Esophagus (tissue), 2 donors: Measurements from ENCODE around the gene LRRC14B. TPM values are rescaled to one million over a fixed set of nuclear protein-coding genes. Genes with fewer than 3 reads are reported as not detected.

Experiments
- H3K27ac ChIP-seq, 2 donors: one replicate each; pipeline ENCODE4 v1.5.1; 2013; ENCODE audit warnings: low read depth in 2 of 2, mild to moderate bottlenecking in 2 of 2, inconsistent platforms in 1 of 2, low read length in 1 of 2, moderate library complexity in 1 of 2
- H3K27me3 ChIP-seq, 2 donors: one replicate each; pipeline ENCODE4 v1.6.1; 2013; ENCODE audit warnings: low read length in 2 of 2, control low read depth in 1 of 2, mild to moderate bottlenecking in 1 of 2; ENCODE audit not compliant: insufficient read depth in 2 of 2, control insufficient read depth in 1 of 2
- H3K36me3 ChIP-seq, 2 donors: one replicate each; pipeline ENCODE4 v1.6.1; 2013; ENCODE audit warnings: low read length in 1 of 2; ENCODE audit not compliant: control insufficient read depth in 2 of 2, insufficient read depth in 2 of 2
- H3K4me1 ChIP-seq, 2 donors: one replicate each; pipeline ENCODE4 v1.6.1; 2013; ENCODE audit warnings: low read length in 1 of 2; ENCODE audit not compliant: control insufficient read depth in 2 of 2, insufficient read depth in 2 of 2
- H3K4me3 ChIP-seq, 2 donors: one replicate each; pipeline ENCODE4 v1.5.1; 2013; ENCODE audit warnings: low read length in 2 of 2, mild to moderate bottlenecking in 2 of 2, low read depth in 1 of 2, moderate library complexity in 1 of 2
- H3K9me3 ChIP-seq, 2 donors: one replicate each; pipeline ENCODE4 v1.6.1; 2013; ENCODE audit warnings: mild to moderate bottlenecking in 2 of 2, low read depth in 1 of 2, low read length in 1 of 2, moderate library complexity in 1 of 2; ENCODE audit not compliant: control insufficient read depth in 2 of 2, insufficient read depth in 1 of 2
- WGBS, 2 donors: extraction: QIAGEN DNeasy Blood & Tissue Kit; methylation state at CpG; one replicate each; pipeline ENCODE4 v1.1.7; 2013; 5-methylcytosine and 5-hydroxymethylcytosine counted together
- polyA plus RNA-seq, 2 donors: library from polyadenylated mRNA; stranded (reverse); fragments of 200-250 nt; gene quantifications; one replicate each; pipeline ENCODE4 v1.2.3, GENCODE V29; 2013
- donor health status: healthy with polysubstance abuse.
- donor health status: Bipolar disorder and iron deficiency.

The LRRC14B gene
- polyA plus RNA-seq, 2 donors, result 0.02 TPM; not detected in 1

- H3K27me3 ChIP-seq, result no peaks in the 10 kb centered on the region
- H3K27ac ChIP-seq, result no peak overlapping the region
- H3K4me1 ChIP-seq, result no peaks in the 10 kb centered on the region
- H3K9me3 ChIP-seq, result peaks cover 1 to 3% of the 10 kb centered on the region in 2 donors
- H3K36me3 ChIP-seq, result no peaks in the 10 kb centered on the region
- WGBS, 2 donors, result 87 to 96% methylated on average over 6 of the region's 6 CpGs
- H3K4me3 ChIP-seq, result no peak overlapping the region
Measured at GRCh38 chr5:152077-152476, 39.2 kb upstream of the LRRC14B start.

- Histone ChIP-seq H3K27ac (no peak overlapping the region), H3K36me3 (no peaks in the 10 kb centered on the region), H3K4me1 (no peaks in the 10 kb centered on the region), H3K27me3 (no peaks in the 10 kb centered on the region), H3K4me3 (no peak overlapping the region), H3K9me3 (no peaks in the 10 kb centered on the region)
- WGBS, 2 donors, result 76 to 85% methylated on average over 8 of the region's 8 CpGs
Measured at GRCh38 chr5:153256-153655, 38.0 kb upstream of the LRRC14B start.

- no peaks in the 10 kb centered on the region for H3K9me3 ChIP-seq
- H3K36me3 ChIP-seq, result no peaks in the 10 kb centered on the region
- no peak overlapping the region for H3K27ac ChIP-seq
- H3K27me3 ChIP-seq, result no peaks in the 10 kb centered on the region
- WGBS, 2 donors, result 64 to 66% methylated on average over 10 of the region's 10 CpGs
- H3K4me1 ChIP-seq, result no peaks in the 10 kb centered on the region
- no peak overlapping the region for H3K4me3 ChIP-seq
Measured at GRCh38 chr5:154236-154635, 37.1 kb upstream of the LRRC14B start.

- no peaks in the 10 kb centered on the region for H3K36me3 ChIP-seq
- H3K9me3 ChIP-seq, result no peaks in the 10 kb centered on the region
- WGBS, 2 donors, result 89 to 93% methylated on average over 18 of the region's 18 CpGs
- no peak overlapping the region for H3K27ac ChIP-seq
- no peaks in the 10 kb centered on the region for H3K4me1 ChIP-seq
- H3K4me3 ChIP-seq, result no peak overlapping the region
- no peaks in the 10 kb centered on the region for H3K27me3 ChIP-seq
Measured at GRCh38 chr5:154826-155225, 36.5 kb upstream of the LRRC14B start.

- Histone ChIP-seq H3K9me3 (no peaks in the 10 kb centered on the region), H3K27me3 (no peaks in the 10 kb centered on the region), H3K36me3 (no peaks in the 10 kb centered on the region), H3K27ac (no peak overlapping the region), H3K4me1 (no peaks in the 10 kb centered on the region), H3K4me3 (no peak overlapping the region)
- 90 to 91% methylated on average over 23 of the region's 23 CpGs for WGBS, 2 donors
Measured at GRCh38 chr5:155651-156410, 35.5 kb upstream of the LRRC14B start.

GRCh38 chr5:156411-157072 lies 34.8 kb upstream of the LRRC14B start:
- Histone ChIP-seq H3K9me3 (no peaks in the 10 kb centered on the region), H3K36me3 (no peaks in the 10 kb centered on the region), H3K4me1 (no peaks in the 10 kb centered on the region), H3K27me3 (no peaks in the 10 kb centered on the region), H3K4me3 (no peak overlapping the region), H3K27ac (no peak overlapping the region)
- 87 to 90% methylated on average over 17 of the region's 17 CpGs for WGBS, 2 donors

- H3K27me3 ChIP-seq, result no peaks in the 10 kb centered on the region
- no peak overlapping the region for H3K27ac ChIP-seq
- H3K9me3 ChIP-seq, result no peaks in the 10 kb centered on the region
- H3K4me3 ChIP-seq, result no peak overlapping the region
- no peaks in the 10 kb centered on the region for H3K36me3 ChIP-seq
- WGBS, 2 donors, result 92 to 94% methylated on average over 12 of the region's 12 CpGs
- H3K4me1 ChIP-seq, result no peaks in the 10 kb centered on the region
Measured at GRCh38 chr5:157126-157715, 34.1 kb upstream of the LRRC14B start.

- H3K4me1 ChIP-seq, result no peaks in the 10 kb centered on the region
- no peaks in the 10 kb centered on the region for H3K9me3 ChIP-seq
- no peak overlapping the region for H3K27ac ChIP-seq
- no peak overlapping the region for H3K4me3 ChIP-seq
- no peaks in the 10 kb centered on the region for H3K27me3 ChIP-seq
- no peaks in the 10 kb centered on the region for H3K36me3 ChIP-seq
- WGBS, 2 donors, result 86% methylated on average over 11 of the region's 11 CpGs
Measured at GRCh38 chr5:157801-158200, 33.5 kb upstream of the LRRC14B start.

- 81 to 83% methylated on average over 14 to 17 of the region's 17 CpGs for WGBS, 2 donors
- H3K27me3 ChIP-seq, result no peaks in the 10 kb centered on the region
Measured at GRCh38 chr5:158807-159447, 32.4 kb upstream of the LRRC14B start.

More at GRCh38 chr5:158807-159447, 32.4 kb upstream of the LRRC14B start:
- no peak overlapping the region for H3K4me3 ChIP-seq
- H3K4me1 ChIP-seq, result no peaks in the 10 kb centered on the region
- H3K36me3 ChIP-seq, result no peaks in the 10 kb centered on the region
- no peak overlapping the region for H3K27ac ChIP-seq
- H3K9me3 ChIP-seq, result no peaks in the 10 kb centered on the region
